Tongue (tissue), 2 donors: ENCODE data around the gene TM9SF3. TPM values are rescaled to one million over a fixed set of nuclear protein-coding genes. Genes with fewer than 3 reads are reported as not detected.

Experiments used
- DNase-seq: peaks from one replicate; pipeline ENCODE4 v3.0.0-alpha.2; 2015
- total RNA-seq: library from RNA; depleted of rRNA; stranded (reverse); fragments of >200 nt; gene quantifications from one replicate; pipeline ENCODE4 v1.2.3, GENCODE V29; 2014

Gene TM9SF3
- total RNA-seq, 1 donor from 2014 or later = 90.1 TPM

- DNase-seq = no peak
Measured at GRCh38 chr10:96509017-96509641, 77.7 kb downstream of the TM9SF3 start.

DNA sequence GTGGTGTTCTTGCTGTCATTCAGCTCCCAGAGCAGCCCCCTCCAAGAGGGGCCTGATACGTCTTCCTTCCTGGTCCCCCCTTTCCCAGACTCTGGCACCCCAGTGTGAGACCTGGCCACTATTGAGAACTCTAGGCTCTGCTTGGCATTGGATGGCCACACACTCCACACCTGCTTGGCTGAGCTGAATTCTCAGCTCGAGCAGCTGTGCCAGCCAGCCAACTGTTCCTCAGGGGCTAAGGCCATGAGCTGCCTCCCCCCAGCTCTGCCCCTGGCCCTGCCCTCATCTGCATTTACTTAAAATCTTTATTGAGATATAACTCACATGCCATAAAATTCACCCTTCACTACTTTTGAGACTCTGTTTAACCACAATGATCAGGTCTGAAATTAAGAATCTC lies 79.8 kb downstream of the TM9SF3 start:
- peak; percentile 14 for DNase-seq

GRCh38 chr10:96505150-96506136 lies 81.4 kb downstream of the TM9SF3 start:
- DNase-seq = no peak

DNA sequence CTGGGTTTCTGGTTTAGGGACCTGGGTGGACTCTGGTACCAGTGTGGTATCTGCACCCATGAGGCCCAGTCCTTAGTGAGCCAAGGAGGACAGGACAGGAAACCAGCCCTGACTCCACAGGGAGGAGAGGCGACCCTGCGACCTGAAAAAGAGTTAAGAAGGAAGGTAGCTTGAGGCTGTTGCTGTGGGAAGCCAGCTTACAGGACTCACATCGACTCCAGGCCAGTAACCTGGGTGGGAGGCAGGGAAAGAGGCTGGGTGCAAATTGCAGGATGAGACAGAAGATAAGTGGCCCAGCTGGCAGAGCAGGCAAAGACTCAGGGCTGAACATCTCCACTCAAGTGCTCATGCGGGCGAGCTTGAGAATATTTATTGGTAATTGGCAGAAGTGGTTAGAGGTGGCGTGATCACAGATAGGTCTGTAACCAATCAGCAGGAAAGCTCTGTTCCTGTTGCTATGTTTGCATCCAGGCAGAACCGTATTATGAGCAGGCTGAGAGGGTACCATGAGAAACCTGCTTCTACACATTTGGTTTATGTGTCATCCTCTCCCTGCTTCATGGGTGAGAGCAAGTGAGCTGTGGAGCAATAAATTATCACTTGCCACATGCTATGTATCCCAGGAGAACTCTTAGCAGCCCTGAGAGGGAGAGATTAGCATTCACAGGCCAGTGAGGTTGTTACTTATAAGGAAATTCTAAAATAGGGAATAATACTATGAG lies 84.1 kb downstream of the TM9SF3 start:
- no peak for DNase-seq

GRCh38 chr10:96501985-96502384 lies 84.8 kb downstream of the TM9SF3 start:
- DNase-seq = no peak

DNA sequence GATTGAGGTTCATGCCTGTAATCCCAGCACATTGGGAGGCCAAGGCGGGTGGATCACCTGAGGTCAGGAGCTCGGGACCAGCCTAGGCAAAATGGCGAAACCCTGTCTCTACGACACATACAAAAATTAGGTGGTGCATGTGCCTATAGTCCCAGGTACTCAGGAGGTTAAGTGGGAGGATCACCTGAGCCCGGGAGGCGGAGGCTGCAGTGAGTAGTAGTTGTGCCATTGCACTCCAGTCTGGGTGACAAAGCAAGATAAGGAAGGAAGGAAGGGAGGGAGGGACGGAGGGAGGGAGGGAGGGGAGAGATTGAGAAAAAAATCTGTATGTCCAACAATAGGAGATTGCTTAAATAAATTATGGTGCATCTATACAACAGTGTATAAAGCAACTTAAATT lies 86.3 kb downstream of the TM9SF3 start:
- DNase-seq = no peak

DNA sequence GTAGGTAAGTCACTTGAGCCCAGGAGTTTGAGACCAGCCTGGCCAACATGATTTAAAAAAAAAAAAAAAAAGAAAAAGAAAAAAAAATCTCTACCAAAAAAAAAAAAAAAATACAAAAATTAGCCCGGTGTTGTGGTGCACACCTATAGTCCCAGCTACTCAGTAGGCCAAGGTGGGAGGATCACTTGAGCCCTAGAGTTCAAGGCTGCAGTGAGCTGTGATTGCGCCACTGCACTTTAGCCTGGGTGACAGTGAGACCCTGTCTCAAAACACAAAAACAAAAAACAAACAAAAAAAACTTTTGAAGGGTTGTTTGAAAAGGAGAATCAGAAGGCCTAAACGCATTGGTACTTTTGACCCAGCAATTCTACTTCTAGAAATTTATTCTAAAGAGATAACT lies 86.8 kb downstream of the TM9SF3 start:
- DNase-seq = no peak

- no peak for DNase-seq
Measured at GRCh38 chr10:96497391-96497790, 89.4 kb downstream of the TM9SF3 start.

- DNase-seq = peak; percentile 53
Measured at GRCh38 chr10:96496281-96496925, 90.4 kb downstream of the TM9SF3 start.

DNA sequence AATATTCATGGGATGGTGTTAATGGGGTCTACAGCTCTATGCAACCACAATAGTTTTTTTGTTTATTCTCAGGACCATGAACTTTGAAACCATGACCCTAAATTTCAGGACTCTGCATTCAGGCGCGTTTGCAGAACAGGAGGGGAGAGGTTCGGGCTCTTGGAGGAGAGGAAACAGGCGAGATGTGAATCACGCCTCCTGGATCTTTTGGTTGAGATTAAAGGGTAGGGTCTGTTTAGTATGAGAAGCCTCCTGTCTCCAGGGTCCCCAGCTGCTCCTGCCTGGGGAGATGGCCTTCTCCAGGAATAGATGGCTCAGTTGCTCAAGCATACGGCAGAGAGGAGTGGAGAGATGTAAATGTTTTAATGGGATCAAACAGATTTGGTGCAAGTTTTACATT lies 91.3 kb downstream of the TM9SF3 start:
- DNase-seq = no peak

GRCh38 chr10:96494694-96495093 lies 92.1 kb downstream of the TM9SF3 start:
- no peak for DNase-seq

DNA sequence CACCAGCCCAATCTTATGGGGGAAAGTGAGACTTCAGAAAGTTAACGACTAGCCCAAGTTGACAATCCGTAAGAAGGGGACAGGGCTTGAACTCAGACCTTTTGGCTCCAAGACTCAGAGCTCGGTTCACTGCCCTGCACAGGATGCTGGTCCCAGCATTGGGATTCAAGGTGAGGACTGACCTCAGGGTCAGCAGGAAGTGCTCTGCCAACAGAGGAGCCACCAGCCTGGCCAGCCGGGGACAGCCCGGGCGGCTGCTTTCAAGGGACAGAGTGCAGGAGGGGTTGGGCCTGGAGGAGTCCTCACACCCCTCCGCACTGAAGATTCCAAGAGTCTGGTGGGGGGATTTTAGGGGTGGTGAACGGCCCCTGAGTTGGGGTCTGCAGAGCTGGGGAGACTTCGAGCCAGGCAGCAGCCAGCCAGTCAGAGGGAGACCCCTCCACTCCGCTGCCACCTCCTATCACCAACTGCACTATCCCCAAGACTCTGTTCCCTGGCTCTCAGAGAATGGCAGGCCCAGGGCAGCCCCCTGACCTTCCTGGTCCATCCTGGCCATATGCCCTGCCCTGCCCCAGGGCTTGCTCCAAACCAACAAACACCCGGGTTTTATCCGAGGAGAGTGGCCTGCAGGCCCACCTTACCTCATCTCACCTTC lies 92.8 kb downstream of the TM9SF3 start:
- DNase-seq = no peak

DNA sequence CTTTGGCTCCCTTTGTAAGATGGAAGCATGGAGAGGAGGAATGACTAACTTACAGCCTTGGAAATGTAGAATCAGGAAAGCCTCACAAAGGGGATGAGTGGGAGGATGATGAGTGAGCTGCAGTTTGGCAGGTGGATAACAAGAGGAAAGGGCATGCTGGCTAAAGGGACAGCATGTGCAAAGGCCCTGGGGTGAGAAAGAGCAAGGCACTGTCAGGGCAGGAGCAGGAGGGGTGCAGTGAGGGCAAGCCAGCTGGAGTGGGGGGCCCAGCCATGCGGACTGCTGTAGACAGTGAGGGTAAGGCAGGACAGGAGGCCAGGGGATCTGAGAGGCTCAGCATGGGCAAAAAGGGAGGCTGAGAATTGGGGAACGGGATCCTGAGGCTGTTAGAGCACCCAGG lies 93.6 kb downstream of the TM9SF3 start:
- no peak for DNase-seq

DNA sequence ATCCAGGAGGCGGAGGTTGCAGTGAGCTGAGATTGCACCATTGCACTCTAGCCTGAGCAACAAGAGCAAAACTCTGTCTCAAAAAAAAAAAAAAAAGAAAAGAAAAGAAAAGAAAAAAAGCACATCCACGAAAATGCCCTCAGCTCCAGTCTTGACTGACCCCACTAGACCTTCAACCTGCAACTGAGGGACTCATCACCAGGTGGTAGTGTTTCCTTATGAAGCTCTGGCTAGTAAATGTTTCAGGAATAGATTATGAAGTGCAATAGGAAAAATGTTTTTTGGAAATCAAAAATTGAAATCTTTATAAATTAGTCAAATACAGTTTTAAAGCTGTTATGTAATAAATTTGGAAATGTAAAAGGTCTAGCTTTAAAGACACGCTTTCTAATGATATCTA lies 95.5 kb downstream of the TM9SF3 start:
- no peak for DNase-seq

DNA sequence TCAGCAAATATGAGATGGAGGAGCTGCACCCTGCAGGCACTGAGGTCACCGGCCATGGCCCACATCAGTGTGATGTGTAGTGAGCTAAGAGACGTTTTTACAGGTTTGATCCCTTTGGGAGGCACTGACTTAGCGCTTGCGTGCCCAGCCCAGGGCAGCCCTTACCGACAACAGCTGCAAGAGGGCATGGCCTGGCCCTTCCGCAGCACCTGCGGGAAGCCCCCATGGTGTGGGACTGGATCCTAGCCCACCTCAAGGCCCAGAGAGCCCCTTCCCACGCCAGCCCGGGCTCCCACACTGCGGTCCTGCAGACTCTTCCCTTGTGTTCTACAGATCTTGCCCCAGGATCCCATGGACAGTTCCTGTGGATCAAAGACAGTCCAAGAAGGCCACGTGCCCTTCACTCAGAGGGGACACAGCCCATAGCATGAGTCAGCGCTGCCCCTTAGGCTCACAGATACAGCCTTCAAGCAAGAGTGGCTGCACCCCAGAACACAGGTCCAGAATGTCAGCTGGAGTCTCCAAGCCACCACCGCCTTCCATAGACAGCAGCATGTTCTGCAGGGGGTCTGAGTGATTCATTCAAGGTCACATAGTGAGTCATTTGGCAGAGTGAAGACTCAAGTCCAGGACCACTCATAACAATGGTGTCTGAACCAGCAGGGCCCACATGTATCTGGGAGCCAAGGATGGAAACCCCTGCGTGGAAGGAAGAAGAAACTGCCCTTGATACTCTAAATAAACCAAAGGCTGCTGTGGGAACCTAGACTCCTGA lies 98.5 kb downstream of the TM9SF3 start:
- no peak for DNase-seq

GRCh38 chr10:96482815-96483588 lies 103.8 kb downstream of the TM9SF3 start:
- no peak for DNase-seq

DNA sequence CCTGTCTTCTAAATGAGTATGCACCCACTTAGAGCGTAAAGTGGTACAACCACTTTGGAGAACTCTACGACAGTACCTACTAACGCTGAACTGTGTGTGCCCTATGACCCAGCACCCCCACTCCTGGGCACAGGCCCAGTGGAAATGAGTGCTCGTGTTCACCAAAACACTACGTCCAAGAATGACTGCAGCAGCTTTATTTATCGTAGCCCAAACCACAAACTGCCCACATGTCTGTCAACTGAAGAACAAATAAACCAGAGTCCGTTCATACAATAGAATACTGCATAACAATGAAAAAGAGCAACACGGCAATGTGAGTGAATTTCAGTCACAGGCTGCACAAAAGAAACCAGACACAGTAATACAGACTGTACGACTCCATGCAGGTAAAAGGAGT lies 108.5 kb downstream of the TM9SF3 start:
- no peak for DNase-seq

- no peak for DNase-seq
Measured at GRCh38 chr10:96473866-96474265, 112.9 kb downstream of the TM9SF3 start.

DNA sequence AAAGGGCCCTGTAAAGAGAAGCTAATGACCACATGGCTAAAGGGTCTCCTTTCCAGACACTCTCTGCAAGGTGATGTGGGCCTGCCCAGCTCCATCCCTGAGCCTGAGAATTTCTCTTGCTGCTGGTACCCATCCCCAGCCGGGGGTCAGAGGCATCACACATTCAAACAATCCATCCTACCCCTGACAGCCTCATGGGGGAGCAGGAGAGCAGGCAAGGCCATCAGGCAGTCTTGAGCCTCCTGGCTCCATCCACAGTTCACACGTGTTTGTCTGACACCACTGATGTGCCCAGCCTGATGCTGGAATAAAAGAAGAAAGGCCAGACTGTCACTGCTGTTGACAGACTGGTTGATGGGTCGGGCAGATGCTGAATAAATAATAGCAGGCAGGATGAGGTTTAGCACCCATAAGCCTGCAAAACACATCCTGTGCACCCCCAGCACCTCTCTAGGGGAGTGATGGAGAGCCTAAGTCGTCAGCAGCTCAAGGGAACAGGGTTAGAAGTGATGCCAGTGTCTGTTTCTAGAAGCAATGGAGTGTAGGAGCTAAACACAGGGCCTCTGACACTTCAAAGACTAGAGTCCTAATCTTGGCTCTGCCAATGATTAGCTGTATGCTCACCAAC lies 116.6 kb downstream of the TM9SF3 start:
- DNase-seq = peak; percentile 38

- no peak for DNase-seq
Measured at GRCh38 chr10:96468845-96469244, 118.0 kb downstream of the TM9SF3 start.
